ENCODE measurements around the gene SRPRA. TPM values are rescaled to one million over a fixed set of nuclear protein-coding genes. Genes with fewer than 3 reads are reported as not detected.

The SRPRA gene
- total RNA-seq, 1 experiment from 2014 or later = 57.1 TPM

DNA sequence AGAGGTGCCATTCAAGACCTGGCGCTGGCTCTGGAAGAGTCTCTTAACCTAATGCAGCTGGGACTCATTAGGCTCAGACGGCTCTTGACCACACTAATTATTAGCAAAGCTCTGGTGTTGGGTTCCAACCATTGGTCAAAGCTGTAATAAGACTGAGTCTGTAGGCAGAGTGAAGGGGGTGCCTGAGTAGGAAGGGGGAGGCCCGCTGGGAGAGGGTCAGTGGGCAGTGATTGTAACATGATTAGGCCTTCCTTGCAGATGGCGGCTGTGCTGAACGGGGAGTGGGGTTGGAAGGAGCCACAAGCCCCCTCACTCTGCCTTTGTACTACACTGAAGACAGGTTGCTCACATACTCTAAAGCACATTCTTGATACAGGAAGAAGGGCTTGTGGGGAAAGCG lies 5.2 kb downstream of the SRPRA start:
- H3K9me3 ChIP-seq (ENCODE audit: insufficient read depth, low read depth) = no peaks in the 10 kb centered on the region
- peaks cover 10% of the 10 kb centered on the region; the same call in 1 of the 2 replicates for H3K4me1 ChIP-seq (replicated peaks; ENCODE audit: insufficient read depth)
- H3K4me3 ChIP-seq = no peak overlapping the region
- TF ChIP-seq, protein P1, sequence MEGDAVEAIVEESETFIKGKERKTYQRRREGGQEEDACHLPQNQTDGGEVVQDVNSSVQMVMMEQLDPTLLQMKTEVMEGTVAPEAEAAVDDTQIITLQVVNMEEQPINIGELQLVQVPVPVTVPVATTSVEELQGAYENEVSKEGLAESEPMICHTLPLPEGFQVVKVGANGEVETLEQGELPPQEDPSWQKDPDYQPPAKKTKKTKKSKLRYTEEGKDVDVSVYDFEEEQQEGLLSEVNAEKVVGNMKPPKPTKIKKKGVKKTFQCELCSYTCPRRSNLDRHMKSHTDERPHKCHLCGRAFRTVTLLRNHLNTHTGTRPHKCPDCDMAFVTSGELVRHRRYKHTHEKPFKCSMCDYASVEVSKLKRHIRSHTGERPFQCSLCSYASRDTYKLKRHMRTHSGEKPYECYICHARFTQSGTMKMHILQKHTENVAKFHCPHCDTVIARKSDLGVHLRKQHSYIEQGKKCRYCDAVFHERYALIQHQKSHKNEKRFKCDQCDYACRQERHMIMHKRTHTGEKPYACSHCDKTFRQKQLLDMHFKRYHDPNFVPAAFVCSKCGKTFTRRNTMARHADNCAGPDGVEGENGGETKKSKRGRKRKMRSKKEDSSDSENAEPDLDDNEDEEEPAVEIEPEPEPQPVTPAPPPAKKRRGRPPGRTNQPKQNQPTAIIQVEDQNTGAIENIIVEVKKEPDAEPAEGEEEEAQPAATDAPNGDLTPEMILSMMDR (conservative IDR thresholded peaks at IDR 0.05) = no peak
- no peak for TF ChIP-seq EZH2 (IDR thresholded peaks at IDR 0.05; ENCODE audit: low read depth)
- peaks cover 12% of the 10 kb centered on the region; the same call in 1 of the 2 replicates for H4K20me1 ChIP-seq (ENCODE audit: insufficient read depth)
- no peak overlapping the region for H3K4me2 ChIP-seq
- H3K27ac ChIP-seq = no peak overlapping the region
- ChIA-PET CTCF (no interaction called here), POLR2A (ENCODE audit: unreplicated experiment) (interaction anchor here (0.7 kb wide), 1 partner anchor 33 kb away, joined by 5 read pairs; no protein-coding TSS in a partner anchor)
- peaks cover 14% of the 10 kb centered on the region for H3F3A ChIP-seq (ENCODE audit: insufficient read depth, low read depth)
- no peaks in the 10 kb centered on the region for H3K27me3 ChIP-seq (ENCODE audit: insufficient read depth, low read depth)
- intact Hi-C loops (cut with micrococcal nuclease; ENCODE audit: unreplicated experiment) = loop anchor here (10.0 kb wide), 1 partner anchor 339 kb away; no protein-coding TSS in a partner anchor
- no peak overlapping the region for H2AFZ ChIP-seq
- H3K9me2 ChIP-seq (ENCODE audit: insufficient read depth) = no peaks in the 10 kb centered on the region
- BruUV-seq (replicated peaks) = no TSS peak
- peaks cover 22% of the 10 kb centered on the region for H3K79me2 ChIP-seq (ENCODE audit: low read depth)
- no peak for DNase-seq
- H3K36me3 ChIP-seq (ENCODE audit: low read depth) = peaks cover 46% of the 10 kb centered on the region

DNA sequence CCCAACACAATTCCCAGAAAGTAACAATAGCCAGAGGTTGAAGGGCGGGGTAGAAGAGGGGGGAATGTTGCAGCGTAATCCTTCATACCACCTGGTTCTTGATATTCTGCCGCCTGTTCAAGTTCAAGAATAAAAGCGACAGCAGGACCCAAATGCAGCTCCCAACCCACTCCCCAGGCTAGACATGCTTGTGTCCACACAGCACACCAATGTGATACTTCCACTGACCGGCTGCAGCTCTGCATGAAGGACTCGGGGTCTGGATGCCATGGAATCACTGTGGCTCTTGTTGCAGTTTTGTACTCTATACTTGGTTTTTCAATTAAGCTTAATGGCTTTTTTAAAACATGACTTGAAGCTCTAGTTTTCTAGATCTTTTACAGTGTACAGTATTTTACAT lies 6.5 kb downstream of the SRPRA start:
- H3K4me3 ChIP-seq = no peak overlapping the region
- peaks cover 42% of the 10 kb centered on the region for H3K36me3 ChIP-seq (ENCODE audit: low read depth)
- no peak overlapping the region for H3K27ac ChIP-seq
- ChIA-PET CTCF (no interaction called here), POLR2A (ENCODE audit: unreplicated experiment) (interaction anchor here (0.6 kb wide), 1 partner anchor 295 kb away, joined by 4 read pairs; no protein-coding TSS in a partner anchor)
- no peaks in the 10 kb centered on the region for H3K27me3 ChIP-seq (ENCODE audit: insufficient read depth, low read depth)
- no peak overlapping the region for H2AFZ ChIP-seq
- BruUV-seq (replicated peaks) = no TSS peak
- H3K9me3 ChIP-seq (ENCODE audit: insufficient read depth, low read depth) = no peaks in the 10 kb centered on the region
- no peaks in the 10 kb centered on the region for H3K9me2 ChIP-seq (ENCODE audit: insufficient read depth)
- DNase-seq = no peak
- TF ChIP-seq EZH2 (IDR thresholded peaks at IDR 0.05; ENCODE audit: low read depth) = no peak
- H4K20me1 ChIP-seq (ENCODE audit: insufficient read depth) = peaks cover 12% of the 10 kb centered on the region; the same call in 1 of the 2 replicates
- H3K4me1 ChIP-seq (replicated peaks; ENCODE audit: insufficient read depth) = peaks cover 4% of the 10 kb centered on the region; the same call in 1 of the 2 replicates
- intact Hi-C loops (cut with micrococcal nuclease; ENCODE audit: unreplicated experiment) = loop anchor here (10.0 kb wide), 1 partner anchor 337 kb away; no protein-coding TSS in a partner anchor
- no peak overlapping the region for H3K4me2 ChIP-seq
- H3F3A ChIP-seq (ENCODE audit: insufficient read depth, low read depth) = peaks cover 25% of the 10 kb centered on the region
- H3K79me2 ChIP-seq (ENCODE audit: low read depth) = peaks cover 9% of the 10 kb centered on the region

DNA sequence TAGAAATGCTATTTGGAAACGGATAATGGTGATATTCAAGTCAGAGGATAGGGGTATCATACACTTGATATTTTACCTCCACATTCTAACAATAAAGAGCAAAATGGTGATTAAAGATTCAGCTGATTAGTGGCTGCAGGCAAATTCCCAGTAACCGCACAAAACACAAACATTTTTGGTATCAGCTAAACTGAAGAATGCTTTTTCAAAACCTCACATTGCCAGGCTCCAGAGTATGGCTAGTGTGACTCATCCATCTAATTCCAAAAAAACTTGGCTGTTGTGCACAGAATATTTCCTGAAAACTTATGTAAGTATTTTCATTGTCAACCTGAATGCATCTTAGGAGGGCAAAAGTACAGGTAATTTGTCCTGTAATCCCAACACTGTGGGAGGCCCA lies 10.9 kb downstream of the SRPRA start:
- intact Hi-C loops (cut with micrococcal nuclease; ENCODE audit: unreplicated experiment) = no loop called here
- Histone ChIP-seq H3K4me2 (no peak overlapping the region), H3K27me3 (ENCODE audit: insufficient read depth, low read depth) (no peaks in the 10 kb centered on the region), H2AFZ (no peak overlapping the region), H3K9me2 (ENCODE audit: insufficient read depth) (no peaks in the 10 kb centered on the region), H3K9me3 (ENCODE audit: insufficient read depth, low read depth) (no peaks in the 10 kb centered on the region), H3K4me3 (no peak overlapping the region), H3K79me2 (ENCODE audit: low read depth) (no peaks in the 10 kb centered on the region), H3K4me1 (replicated peaks; ENCODE audit: insufficient read depth) (no peaks in the 10 kb centered on the region), H4K20me1 (ENCODE audit: insufficient read depth) (peaks cover 8% of the 10 kb centered on the region; the same call in 1 of the 2 replicates), H3F3A (ENCODE audit: insufficient read depth, low read depth) (peaks cover 26% of the 10 kb centered on the region), H3K27ac (no peak overlapping the region), H3K36me3 (ENCODE audit: low read depth) (no peaks in the 10 kb centered on the region)
- ChIA-PET CTCF (interaction anchor here (0.6 kb wide), 1 partner anchor 462 kb away, joined by 3 read pairs; no protein-coding TSS in a partner anchor), POLR2A (ENCODE audit: unreplicated experiment) (no interaction called here)
- BruUV-seq (replicated peaks) = no TSS peak
- DNase-seq = peak in 1 of 2 experiments; percentile 34
- TF ChIP-seq, protein P1 (conservative IDR thresholded peaks at IDR 0.05) = no peak
- no peak for TF ChIP-seq EZH2 (IDR thresholded peaks at IDR 0.05; ENCODE audit: low read depth)

DNA sequence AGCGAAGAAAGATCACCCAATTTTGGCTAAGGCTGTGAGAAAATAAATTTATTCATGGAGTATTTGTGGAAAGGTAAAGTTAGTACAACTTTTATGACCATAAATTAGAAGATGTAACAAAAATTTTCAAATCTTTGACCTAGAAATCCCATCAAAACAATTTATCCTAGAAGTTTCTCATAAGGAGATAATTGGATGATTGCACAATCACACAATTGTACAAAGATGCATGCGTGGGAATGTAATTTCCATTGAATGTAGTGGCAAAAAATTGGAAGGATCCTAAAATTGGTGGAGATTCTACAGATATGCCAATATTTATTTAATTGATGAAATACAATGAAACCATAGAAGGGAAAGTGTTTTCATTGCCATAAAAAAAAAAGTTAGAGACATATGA lies 11.6 kb downstream of the SRPRA start:
- no peak overlapping the region for H2AFZ ChIP-seq
- intact Hi-C loops (cut with micrococcal nuclease; ENCODE audit: unreplicated experiment) = no loop called here
- no peak overlapping the region for H3K4me2 ChIP-seq
- no peaks in the 10 kb centered on the region for H3K36me3 ChIP-seq (ENCODE audit: low read depth)
- no peak overlapping the region for H3K27ac ChIP-seq
- H3K27me3 ChIP-seq (ENCODE audit: insufficient read depth, low read depth) = no peaks in the 10 kb centered on the region
- peaks cover 8% of the 10 kb centered on the region; the same call in 1 of the 2 replicates for H4K20me1 ChIP-seq (ENCODE audit: insufficient read depth)
- ChIA-PET CTCF (no interaction called here), POLR2A (ENCODE audit: unreplicated experiment) (no interaction called here)
- no peaks in the 10 kb centered on the region for H3K9me3 ChIP-seq (ENCODE audit: insufficient read depth, low read depth)
- no peaks in the 10 kb centered on the region for H3K79me2 ChIP-seq (ENCODE audit: low read depth)
- H3F3A ChIP-seq (ENCODE audit: insufficient read depth, low read depth) = peaks cover 26% of the 10 kb centered on the region
- no peak overlapping the region for H3K4me3 ChIP-seq
- H3K4me1 ChIP-seq (replicated peaks; ENCODE audit: insufficient read depth) = no peaks in the 10 kb centered on the region
- peak in 1 of 2 experiments; percentile 15 for DNase-seq
- TF ChIP-seq EZH2 (IDR thresholded peaks at IDR 0.05; ENCODE audit: low read depth) = no peak
- TF ChIP-seq, protein P1 (conservative IDR thresholded peaks at IDR 0.05) = no peak
- no TSS peak for BruUV-seq (replicated peaks)
- H3K9me2 ChIP-seq (ENCODE audit: insufficient read depth) = no peaks in the 10 kb centered on the region

All from PC-9 (cell line).